Mesothelial cell of epicardium (in vitro differentiated cells): ENCODE measurements around the gene CKS1B. TPM values are rescaled to one million over a fixed set of nuclear protein-coding genes. Genes with fewer than 3 reads are reported as not detected.
A peak's percentile ranks its signal among the peaks of the same experiment; 100 is the strongest.

ENCODE experiments used
- DNase-seq, 2 experiments: peaks; one replicate each; pipeline ENCODE4 v3.0.0; 2021; ENCODE audit warnings: low spot score in 2 of 2; ENCODE audit not compliant: unreplicated experiment in 2 of 2
- H3K27ac Mint-ChIP-seq: 2 replicates; pipeline ENCODE4 v1.8.0; 2021; ENCODE audit warnings: mixed read lengths
- H3K27me3 Mint-ChIP-seq: 2 replicates; pipeline ENCODE4 v1.8.0; 2021; ENCODE audit warnings: low read depth, mixed read lengths
- H3K36me3 Mint-ChIP-seq: 2 replicates; pipeline ENCODE4 v1.8.0; 2021; ENCODE audit warnings: mixed read lengths
- H3K4me1 Mint-ChIP-seq: 2 replicates; pipeline ENCODE4 v1.8.0; 2021; ENCODE audit warnings: mixed read lengths
- H3K4me3 Mint-ChIP-seq: 2 replicates; pipeline ENCODE4 v1.8.0; 2021; ENCODE audit warnings: mild to moderate bottlenecking, moderate library complexity, mixed read lengths
- H3K9me3 Mint-ChIP-seq: 2 replicates; pipeline ENCODE4 v1.8.0; 2021; ENCODE audit warnings: mixed read lengths
- total RNA-seq: library from RNA; stranded (reverse); gene quantifications from 3 replicates; pipeline ENCODE4 v1.2.1, GENCODE V29; 2021
- TF ChIP-seq, protein P1 (sequence below): fragments of 200-600 bp; sonication (generic); IDR thresholded peaks from one replicate; pipeline ENCODE4 v1.5.0; 2021; ENCODE audit warnings: antibody characterized with exemption; ENCODE audit not compliant: unreplicated experiment

Gene CKS1B
- total RNA-seq, 1 donor from 2014 or later: 68.2 TPM

DNA sequence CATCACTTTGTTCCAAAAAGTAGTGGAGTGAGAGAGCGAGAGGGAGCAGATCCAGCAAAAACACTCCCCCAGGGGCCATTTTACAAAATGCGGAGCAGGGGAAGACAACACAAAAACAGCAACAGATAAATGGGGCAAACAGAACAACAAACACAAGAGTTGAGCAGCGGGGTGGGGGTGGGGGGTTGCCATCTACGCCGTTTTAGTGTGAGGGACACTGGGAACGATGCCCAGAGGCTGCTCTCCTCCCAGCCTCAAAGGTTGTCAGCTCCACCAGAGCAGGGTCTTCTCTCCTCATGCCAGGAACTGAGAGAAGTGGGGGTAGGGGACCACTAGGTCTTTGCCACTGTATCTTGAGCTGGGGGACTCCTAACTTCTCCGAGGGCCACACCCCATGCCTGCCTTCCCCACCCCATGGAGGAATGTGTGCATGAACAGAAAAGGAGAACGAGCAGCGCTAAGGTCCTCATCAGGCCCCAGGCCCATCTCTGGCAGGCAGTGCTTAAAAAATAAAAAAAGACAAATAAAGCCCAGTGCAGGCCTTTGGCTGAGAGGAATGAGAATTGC, 17.3 kb upstream of the CKS1B start:
- no peak for DNase-seq
- peak overlapping the region; percentile 22 for H3K4me3 Mint-ChIP-seq
- TF ChIP-seq, protein P1, sequence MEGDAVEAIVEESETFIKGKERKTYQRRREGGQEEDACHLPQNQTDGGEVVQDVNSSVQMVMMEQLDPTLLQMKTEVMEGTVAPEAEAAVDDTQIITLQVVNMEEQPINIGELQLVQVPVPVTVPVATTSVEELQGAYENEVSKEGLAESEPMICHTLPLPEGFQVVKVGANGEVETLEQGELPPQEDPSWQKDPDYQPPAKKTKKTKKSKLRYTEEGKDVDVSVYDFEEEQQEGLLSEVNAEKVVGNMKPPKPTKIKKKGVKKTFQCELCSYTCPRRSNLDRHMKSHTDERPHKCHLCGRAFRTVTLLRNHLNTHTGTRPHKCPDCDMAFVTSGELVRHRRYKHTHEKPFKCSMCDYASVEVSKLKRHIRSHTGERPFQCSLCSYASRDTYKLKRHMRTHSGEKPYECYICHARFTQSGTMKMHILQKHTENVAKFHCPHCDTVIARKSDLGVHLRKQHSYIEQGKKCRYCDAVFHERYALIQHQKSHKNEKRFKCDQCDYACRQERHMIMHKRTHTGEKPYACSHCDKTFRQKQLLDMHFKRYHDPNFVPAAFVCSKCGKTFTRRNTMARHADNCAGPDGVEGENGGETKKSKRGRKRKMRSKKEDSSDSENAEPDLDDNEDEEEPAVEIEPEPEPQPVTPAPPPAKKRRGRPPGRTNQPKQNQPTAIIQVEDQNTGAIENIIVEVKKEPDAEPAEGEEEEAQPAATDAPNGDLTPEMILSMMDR: no peak
- H3K27me3 Mint-ChIP-seq: no peaks in the 10 kb centered on the region
- peaks cover 64% of the 10 kb centered on the region for H3K4me1 Mint-ChIP-seq
- H3K36me3 Mint-ChIP-seq: no peaks in the 10 kb centered on the region
- H3K27ac Mint-ChIP-seq: peak overlapping the region; percentile 97
- H3K9me3 Mint-ChIP-seq: no peaks in the 10 kb centered on the region

DNA sequence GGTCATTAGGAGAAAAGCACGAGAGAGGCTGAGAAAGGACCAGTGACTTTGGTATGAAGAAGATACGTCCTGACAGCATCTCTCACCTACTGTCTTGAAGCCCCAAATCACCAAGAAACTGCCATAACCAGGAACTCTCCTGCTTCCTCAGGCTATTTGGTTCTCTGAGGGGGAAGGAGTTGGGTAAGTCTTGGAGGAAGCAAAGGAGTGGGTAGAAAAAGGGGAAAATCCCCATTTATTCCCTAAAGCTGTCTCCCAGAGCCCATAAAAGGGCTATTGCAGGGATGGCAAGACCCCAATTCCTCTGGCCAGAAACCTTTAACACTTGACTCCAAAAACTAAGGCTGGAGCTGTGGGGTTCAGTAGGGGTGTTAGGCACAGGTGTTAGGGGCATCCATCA, 16.4 kb upstream of the CKS1B start:
- H3K27ac Mint-ChIP-seq: peak overlapping the region; percentile 97
- peaks cover 64% of the 10 kb centered on the region for H3K4me1 Mint-ChIP-seq
- TF ChIP-seq, protein P1: no peak
- H3K9me3 Mint-ChIP-seq: no peaks in the 10 kb centered on the region
- H3K4me3 Mint-ChIP-seq: no peak overlapping the region
- H3K27me3 Mint-ChIP-seq: no peaks in the 10 kb centered on the region
- DNase-seq: no peak
- H3K36me3 Mint-ChIP-seq: no peaks in the 10 kb centered on the region

DNA sequence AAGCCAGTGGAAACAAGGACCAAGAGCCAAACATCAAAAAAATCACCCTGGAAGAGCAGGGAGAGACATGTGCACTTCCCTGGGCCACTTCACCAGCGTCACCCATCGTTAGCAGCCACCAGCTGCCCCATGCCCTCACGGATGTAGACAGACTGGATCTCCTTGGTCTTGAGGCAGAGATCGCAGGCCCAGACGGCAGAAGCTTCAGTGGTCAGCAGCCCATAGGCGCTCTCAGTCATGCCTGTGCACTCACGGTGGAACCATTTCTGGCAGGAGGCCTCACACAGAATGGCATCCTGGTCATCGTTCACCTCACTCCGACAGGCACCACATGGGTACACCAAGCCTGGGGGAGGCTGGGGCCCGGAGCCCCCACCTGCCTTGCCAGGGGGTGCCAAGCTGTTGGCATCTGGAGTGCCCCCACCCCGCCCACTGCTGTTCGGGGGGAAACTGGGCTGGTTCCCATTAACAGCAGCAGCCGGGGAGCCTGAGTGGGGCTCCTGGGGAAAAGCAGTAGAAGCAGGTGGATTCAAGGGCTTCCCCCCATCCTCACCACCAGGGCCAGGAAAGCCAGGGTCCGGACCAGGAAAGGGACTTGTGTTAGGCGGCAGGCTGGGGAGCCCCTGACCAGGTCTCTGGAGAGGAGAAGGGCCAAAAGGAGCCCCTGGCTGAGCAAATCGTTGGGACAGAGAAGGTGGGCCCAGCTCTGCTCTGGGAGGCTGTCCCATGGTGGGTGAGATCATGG, 15.6 kb upstream of the CKS1B start:
- TF ChIP-seq, protein P1: no peak
- Mint-ChIP-seq H3K4me1 (peaks cover 65% of the 10 kb centered on the region), H3K36me3 (peaks cover 2% of the 10 kb centered on the region), H3K27me3 (no peaks in the 10 kb centered on the region), H3K4me3 (no peak overlapping the region), H3K9me3 (no peaks in the 10 kb centered on the region), H3K27ac (peak overlapping the region; percentile 66)
- DNase-seq: no peak

DNA sequence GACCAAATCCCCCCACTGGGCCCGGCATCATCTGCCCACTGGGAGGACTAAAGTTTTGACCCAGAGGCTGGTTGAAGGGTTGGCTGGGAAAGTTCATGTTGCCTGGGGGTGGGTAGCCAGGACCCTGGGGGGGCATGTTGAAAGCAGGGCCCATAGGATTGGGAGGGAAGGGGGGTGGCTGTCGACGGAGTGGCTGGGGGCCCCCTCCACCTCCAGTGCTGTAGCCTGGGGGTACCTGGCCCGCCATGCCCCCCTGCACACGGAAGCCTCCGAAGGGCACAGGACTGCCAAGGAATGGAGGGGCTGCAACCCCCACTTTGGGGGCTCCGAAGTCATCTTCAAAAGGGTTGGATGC, 15.1 kb upstream of the CKS1B start:
- Mint-ChIP-seq H3K36me3 (peaks cover 4% of the 10 kb centered on the region), H3K9me3 (no peaks in the 10 kb centered on the region), H3K4me3 (no peak overlapping the region), H3K27ac (peak overlapping the region; percentile 50), H3K27me3 (no peaks in the 10 kb centered on the region), H3K4me1 (peaks cover 62% of the 10 kb centered on the region)
- TF ChIP-seq, protein P1: no peak
- no peak for DNase-seq

DNA sequence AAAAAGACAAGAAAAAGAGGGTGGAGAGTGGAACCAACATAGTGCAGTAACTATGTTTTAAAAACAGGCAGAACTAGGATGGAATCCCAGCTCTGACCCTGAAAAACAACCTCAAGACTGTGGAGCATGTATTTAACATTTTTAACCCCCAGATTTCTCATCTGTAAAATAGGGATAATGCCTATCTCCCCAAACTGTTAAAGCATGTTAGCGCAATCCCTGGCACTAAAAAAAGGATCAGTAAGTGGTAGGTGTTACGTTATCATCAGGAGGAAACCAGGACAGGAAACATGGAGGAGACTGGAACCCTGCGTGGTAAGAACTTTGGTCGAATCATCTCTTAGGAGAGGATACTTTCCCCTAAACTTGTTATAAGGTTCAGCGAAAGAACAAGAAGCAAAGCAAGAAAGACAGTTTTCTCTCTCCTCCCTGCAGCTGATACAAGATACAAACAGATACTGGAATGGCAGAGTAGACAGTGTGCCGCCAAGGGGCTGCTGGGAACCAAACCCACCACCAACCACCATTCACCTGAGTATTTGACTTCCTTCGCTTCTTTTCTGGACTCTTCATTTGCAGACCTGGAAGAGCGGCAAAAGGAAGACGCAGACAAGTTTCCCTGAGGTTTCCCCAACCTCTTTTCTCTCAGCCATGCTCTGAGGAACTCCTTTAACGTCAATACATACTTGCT, 13.9 kb upstream of the CKS1B start:
- Mint-ChIP-seq H3K4me3 (peak overlapping the region; percentile 81), H3K36me3 (peaks cover 6% of the 10 kb centered on the region), H3K27me3 (no peaks in the 10 kb centered on the region), H3K27ac (peak overlapping the region; percentile 96), H3K4me1 (peaks cover 50% of the 10 kb centered on the region), H3K9me3 (no peaks in the 10 kb centered on the region)
- no peak for DNase-seq
- TF ChIP-seq, protein P1: no peak
